HL-60 (cell line): ENCODE results near the gene ARIH1.

Experiments used
- DNase-seq, 2 experiments: peaks; one replicate each; pipeline ENCODE4 v3.0.0-alpha.2; 2010 to 2020; ENCODE audit warnings: low read depth in 1 of 2, low spot score in 1 of 2
- H3K27ac ChIP-seq: fragments of 250-450 bp; sonication (Bioruptor Pico); replicated peaks from 2 replicates; pipeline ENCODE4 v1.5.1; 2020; ENCODE audit warnings: mild to moderate bottlenecking, moderate library complexity
- H3K27me3 ChIP-seq: fragments of 250-450 bp; sonication (Bioruptor Pico); 2 replicates; pipeline ENCODE4 v1.5.1; 2021; ENCODE audit warnings: mild to moderate bottlenecking, moderate library complexity; ENCODE audit not compliant: insufficient read depth, poor library complexity, severe bottlenecking
- H3K4me3 ChIP-seq: replicated peaks from 2 replicates; pipeline ENCODE4 v1.5.1; 2011; ENCODE audit warnings: mild to moderate bottlenecking, control low read depth, low read length; ENCODE audit not compliant: insufficient read depth
- CTCF ChIP-seq: IDR thresholded peaks from one replicate; pipeline ENCODE4 v1.5.1; 2011; ENCODE audit warnings: low read length, control low read depth, inconsistent platforms; ENCODE audit not compliant: insufficient read depth
- GABPA ChIP-seq: IDR thresholded peaks from 2 replicates; pipeline ENCODE4 v1.6.1; 2012; ENCODE audit warnings: low read depth
- POLR2AphosphoS5 ChIP-seq: IDR thresholded peaks from 2 replicates; pipeline ENCODE4 v1.6.1; 2012; ENCODE audit warnings: low read depth
- REST ChIP-seq: IDR thresholded peaks from 2 replicates; pipeline ENCODE4 v1.6.1; 2012; ENCODE audit warnings: low read depth; ENCODE audit not compliant: insufficient replicate concordance
- SPI1 ChIP-seq: IDR thresholded peaks from 2 replicates; pipeline ENCODE4 v1.6.1; 2012; ENCODE audit warnings: low read depth, mild to moderate bottlenecking, borderline replicate concordance

The ARIH1 gene

GRCh38 chr15:72564091-72564490 lies 90.0 kb downstream of the ARIH1 start:
- no peak overlapping the region for H3K27ac ChIP-seq
- H3K4me3 ChIP-seq, result no peak overlapping the region
- DNase-seq, result no peak
- H3K27me3 ChIP-seq, result no peaks in the 10 kb centered on the region
- TF ChIP-seq POLR2AphosphoS5 (no peak), GABPA (no peak), REST (no peak), SPI1 (no peak), CTCF (no peak)

GRCh38 chr15:72566973-72567372 lies 92.8 kb downstream of the ARIH1 start:
- no peaks in the 10 kb centered on the region for H3K27me3 ChIP-seq
- TF ChIP-seq CTCF, result no peak
- TF ChIP-seq SPI1, result no peak
- no peak for TF ChIP-seq POLR2AphosphoS5
- no peak for TF ChIP-seq REST
- no peak for TF ChIP-seq GABPA
- H3K27ac ChIP-seq, result no peak overlapping the region
- H3K4me3 ChIP-seq, result no peak overlapping the region
- no peak for DNase-seq

- Histone ChIP-seq H3K27ac (no peak overlapping the region), H3K4me3 (no peak overlapping the region), H3K27me3 (no peaks in the 10 kb centered on the region)
- TF ChIP-seq GABPA (no peak), POLR2AphosphoS5 (no peak), REST (no peak), SPI1 (no peak), CTCF (no peak)
- DNase-seq, result no peak
Observed at GRCh38 chr15:72570059-72570458, 95.9 kb downstream of the ARIH1 start.
